Retinal pigment epithelial cell (primary cell): ENCODE measurements around the gene KRTAP3-3.

ENCODE experiments used
- DNase-seq: peaks from one replicate; pipeline ENCODE4 v3.0.0-alpha.2; 2010; ENCODE audit warnings: low read depth
- H3K4me3 ChIP-seq: 2 replicates; pipeline ENCODE4 v1.5.1; 2011; ENCODE audit warnings: mild to moderate bottlenecking, low read length, control low read depth, moderate library complexity
- TF ChIP-seq, protein P1 (sequence below): conservative IDR thresholded peaks from 2 replicates; pipeline ENCODE4 v1.5.1; 2011; ENCODE audit warnings: low read depth, low read length, control low read depth, inconsistent platforms

Gene KRTAP3-3

DNA sequence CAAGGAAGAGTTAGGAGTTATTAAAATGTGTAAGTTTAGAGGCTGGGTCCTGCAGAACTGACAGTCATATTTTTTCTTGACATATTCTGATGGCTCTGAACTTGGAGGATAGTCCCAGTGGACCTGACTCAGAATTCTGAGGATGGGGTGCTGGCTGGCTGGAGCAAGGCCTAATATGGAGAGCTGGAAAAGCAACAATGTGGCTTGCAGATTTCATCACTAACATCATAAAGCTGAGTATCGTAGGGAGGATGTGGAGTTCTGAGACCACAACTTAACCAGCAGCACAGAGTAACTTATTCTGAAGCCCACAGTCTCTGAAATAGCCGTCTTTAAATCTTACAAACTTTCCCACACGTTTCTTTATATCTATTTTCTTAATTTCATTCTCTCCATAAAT, 30.7 kb upstream of the KRTAP3-3 start:
- TF ChIP-seq, protein P1, sequence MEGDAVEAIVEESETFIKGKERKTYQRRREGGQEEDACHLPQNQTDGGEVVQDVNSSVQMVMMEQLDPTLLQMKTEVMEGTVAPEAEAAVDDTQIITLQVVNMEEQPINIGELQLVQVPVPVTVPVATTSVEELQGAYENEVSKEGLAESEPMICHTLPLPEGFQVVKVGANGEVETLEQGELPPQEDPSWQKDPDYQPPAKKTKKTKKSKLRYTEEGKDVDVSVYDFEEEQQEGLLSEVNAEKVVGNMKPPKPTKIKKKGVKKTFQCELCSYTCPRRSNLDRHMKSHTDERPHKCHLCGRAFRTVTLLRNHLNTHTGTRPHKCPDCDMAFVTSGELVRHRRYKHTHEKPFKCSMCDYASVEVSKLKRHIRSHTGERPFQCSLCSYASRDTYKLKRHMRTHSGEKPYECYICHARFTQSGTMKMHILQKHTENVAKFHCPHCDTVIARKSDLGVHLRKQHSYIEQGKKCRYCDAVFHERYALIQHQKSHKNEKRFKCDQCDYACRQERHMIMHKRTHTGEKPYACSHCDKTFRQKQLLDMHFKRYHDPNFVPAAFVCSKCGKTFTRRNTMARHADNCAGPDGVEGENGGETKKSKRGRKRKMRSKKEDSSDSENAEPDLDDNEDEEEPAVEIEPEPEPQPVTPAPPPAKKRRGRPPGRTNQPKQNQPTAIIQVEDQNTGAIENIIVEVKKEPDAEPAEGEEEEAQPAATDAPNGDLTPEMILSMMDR, result no peak
- no peak for DNase-seq
- H3K4me3 ChIP-seq, result no peak overlapping the region

DNA sequence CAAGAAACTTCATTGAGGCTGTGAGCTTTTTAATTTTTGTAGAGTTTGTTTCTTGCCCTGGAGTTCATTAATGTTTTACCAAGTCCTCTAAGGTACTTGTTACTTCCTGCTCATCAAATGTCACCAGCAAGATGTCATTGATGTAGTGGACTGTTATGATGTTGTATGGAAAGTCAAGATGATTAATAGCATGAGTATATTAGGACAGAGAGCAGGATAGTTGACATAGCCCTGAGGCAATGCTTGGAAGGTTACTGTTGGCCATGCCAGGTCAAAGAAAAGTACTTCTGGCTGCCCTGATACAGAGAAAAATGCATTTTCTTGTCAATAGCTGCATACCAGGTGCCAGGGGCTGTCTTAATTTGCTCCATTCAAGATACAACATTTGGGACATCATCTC, 26.4 kb upstream of the KRTAP3-3 start:
- TF ChIP-seq, protein P1, result no peak
- DNase-seq, result no peak
- no peak overlapping the region for H3K4me3 ChIP-seq

DNA sequence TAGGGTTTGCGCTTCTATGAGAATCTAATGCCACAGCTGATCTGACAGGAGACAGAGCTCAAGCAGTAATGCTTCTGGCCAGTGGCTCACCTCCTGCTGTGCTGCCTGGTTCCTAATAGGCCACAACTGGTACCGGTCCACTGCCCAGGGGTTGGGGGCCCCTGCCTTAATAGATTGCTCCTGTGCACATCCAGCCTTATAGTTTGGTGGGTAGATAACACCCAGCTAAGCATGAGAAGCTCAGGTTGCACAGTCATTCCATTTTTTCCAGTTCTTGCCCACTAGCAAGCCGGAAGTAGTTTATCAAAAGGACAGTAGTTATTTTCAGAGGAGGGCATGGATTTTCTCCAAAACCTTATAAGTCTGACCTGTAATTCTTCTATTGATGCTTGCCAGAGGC, 25.5 kb upstream of the KRTAP3-3 start:
- no peak overlapping the region for H3K4me3 ChIP-seq
- no peak for DNase-seq
- TF ChIP-seq, protein P1, result no peak

DNA sequence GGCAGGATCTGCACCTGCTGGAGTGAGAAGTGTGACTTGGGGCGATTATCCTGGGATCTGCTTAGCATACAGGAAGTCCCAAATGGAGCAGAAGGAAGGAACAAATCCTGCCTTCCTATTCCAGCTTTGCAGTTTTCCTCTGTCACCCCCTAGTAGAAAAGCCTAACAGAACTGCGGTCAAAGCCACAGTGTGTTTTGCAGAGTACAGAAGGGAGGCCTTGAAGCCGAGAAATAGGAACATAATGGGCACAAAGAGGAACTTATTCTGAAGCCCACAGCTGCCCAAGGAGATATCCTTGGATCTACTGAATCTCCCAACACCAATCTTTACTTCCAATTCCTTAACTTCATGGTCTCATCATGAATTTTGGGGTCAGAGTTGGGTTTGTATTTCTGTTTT, 24.6 kb upstream of the KRTAP3-3 start:
- no peak overlapping the region for H3K4me3 ChIP-seq
- TF ChIP-seq, protein P1, result no peak
- DNase-seq, result no peak

DNA sequence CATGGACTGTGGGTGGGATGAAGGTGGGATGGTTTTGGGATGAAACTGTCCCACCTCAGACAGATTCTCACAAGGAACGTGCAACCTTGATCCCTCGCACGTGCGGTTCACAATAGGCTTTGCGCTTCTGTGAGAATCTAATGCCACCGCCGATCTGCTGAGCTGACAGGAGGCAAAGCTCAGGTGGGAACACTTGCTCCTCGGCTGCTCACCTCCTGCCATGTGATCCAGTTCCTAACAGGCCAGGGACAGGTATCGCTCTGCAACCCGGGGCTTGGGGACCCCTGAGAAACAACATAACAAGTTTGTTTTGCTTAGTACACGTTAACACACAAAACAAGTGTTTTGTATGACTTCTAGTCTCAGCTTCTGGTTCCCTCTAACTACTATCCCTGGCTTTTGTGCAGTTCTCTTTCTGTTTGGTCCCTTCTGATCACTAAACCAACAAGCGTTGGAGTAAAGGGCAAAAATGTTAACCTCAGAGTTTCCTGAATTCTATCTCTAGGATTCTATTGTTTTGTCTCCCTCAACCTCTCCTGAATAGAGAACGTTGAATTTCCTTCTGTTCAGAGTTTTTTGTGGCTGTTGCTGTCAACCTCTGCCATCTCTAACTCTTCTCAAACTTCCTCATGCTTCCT, 22.7 kb upstream of the KRTAP3-3 start:
- TF ChIP-seq, protein P1, result no peak
- DNase-seq, result no peak
- H3K4me3 ChIP-seq, result no peak overlapping the region

DNA sequence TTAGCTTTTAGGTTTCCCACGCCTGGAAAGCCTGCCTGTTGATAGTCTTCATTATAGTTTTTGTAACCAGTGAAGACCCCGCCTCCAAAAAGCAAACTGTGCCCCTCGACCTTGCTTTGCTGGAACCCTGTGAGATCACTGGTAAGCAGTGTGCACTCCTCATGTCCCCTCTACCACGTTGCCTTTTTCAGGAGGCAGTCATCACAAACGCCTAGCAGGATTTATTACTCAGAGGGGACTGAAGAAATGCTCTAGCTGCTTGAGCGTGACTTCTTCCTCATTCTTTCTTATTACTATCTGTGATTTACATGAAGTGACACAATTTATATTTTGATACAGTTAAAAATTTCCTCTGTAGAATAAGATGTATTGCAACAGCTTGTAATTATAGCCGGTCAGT, 21.5 kb upstream of the KRTAP3-3 start:
- H3K4me3 ChIP-seq, result no peak overlapping the region
- DNase-seq, result no peak
- TF ChIP-seq, protein P1, result no peak

DNA sequence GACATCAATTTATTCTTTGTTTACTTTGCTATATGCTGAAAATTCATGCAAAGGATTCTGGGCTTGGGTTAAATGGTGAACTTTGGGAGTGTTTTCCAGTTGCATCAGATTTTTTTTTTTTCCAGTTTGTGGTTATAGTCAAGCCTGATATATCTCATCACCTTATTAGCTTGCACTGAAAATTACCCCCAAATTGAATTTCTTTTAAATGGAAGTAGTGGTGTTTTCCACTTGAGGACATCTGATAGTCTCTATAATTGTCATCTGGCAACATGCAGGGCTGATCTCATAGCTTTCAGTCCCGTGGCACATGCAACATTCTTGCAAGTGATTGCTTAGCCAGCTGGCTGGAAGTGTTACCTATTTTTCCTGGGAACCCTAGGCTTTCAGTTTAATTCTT, 19.6 kb upstream of the KRTAP3-3 start:
- no peak overlapping the region for H3K4me3 ChIP-seq
- no peak for DNase-seq
- TF ChIP-seq, protein P1, result no peak
